HG03039 (cell line): ENCODE measurements around the gene TSEN34.
"Not testable (repeated sequence)": the region's sequence is repeated elsewhere in the genome, so short reads cannot be mapped to it uniquely, and the experiment has no call there.

Source experiments
- ATAC-seq: cut with Tn5 transposase; IDR thresholded peaks from one replicate; pipeline ENCODE4 v1.9.1; 2021; ENCODE audit warnings: mild to moderate bottlenecking, moderate library complexity; ENCODE audit not compliant: unreplicated experiment

Gene TSEN34

GRCh38 chr19:54160182-54160811, 30.8 kb upstream of the TSEN34 start:
- ATAC-seq: no peak

DNA sequence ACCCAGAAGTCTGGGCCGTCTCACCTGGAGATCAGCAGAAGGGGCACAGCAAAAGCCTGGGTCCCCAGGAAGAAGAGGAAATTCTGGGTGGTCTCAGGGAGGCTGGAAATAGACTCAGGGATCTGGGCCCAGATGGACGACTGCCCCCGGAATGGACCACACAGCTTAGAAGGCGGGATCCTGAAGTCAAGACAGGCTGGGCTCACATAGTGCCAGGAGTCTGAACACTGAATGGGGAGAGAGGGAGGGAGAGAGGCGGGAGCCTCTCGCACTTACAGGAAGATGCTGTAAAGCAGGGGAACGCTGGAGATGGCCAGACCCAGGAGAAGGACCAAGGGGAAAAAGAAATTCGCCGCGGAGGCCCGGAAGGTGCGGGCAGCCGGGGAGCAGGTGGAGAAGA, 30.3 kb upstream of the TSEN34 start:
- ATAC-seq: no peak

GRCh38 chr19:54162241-54162805, 28.8 kb upstream of the TSEN34 start:
- no peak for ATAC-seq

GRCh38 chr19:54162884-54163283, 28.2 kb upstream of the TSEN34 start:
- no peak for ATAC-seq

GRCh38 chr19:54164369-54165068, 26.6 kb upstream of the TSEN34 start:
- no peak for ATAC-seq

DNA sequence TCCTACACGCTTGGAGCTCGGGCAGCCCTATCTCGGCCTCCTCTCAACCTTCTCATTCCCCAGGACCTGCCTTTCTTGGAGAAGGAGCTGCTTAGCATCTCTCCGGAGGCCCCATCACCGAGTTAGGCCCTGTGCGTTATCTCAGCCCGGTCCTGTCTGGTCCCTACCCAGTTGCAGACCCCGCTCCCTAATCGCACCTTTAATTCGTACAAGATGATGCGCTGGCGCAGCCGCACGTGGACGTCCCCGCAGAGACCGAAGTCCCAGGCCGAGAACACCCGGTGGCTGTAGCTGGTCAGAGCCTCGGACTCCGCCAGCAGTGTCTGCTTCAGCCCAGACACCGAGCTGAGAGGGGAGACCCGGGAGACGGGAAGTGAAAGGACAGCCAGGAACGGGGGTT, 25.9 kb upstream of the TSEN34 start:
- no peak for ATAC-seq

- ATAC-seq: no peak
Observed at GRCh38 chr19:54168174-54168917, 22.8 kb upstream of the TSEN34 start.

- no peak for ATAC-seq
Observed at GRCh38 chr19:54169149-54169740, 21.9 kb upstream of the TSEN34 start.

- not testable (repeated sequence) for ATAC-seq
Observed at GRCh38 chr19:54171736-54172431, 19.2 kb upstream of the TSEN34 start.

- no peak for ATAC-seq
Observed at GRCh38 chr19:54172471-54173358, 18.4 kb upstream of the TSEN34 start, which contains the start of gene TMC4. TMC4 (minus strand) TSS chr19:54173160; CDS start chr19:54173117, 43 bp downstream.

- no peak for ATAC-seq
Observed at GRCh38 chr19:54173359-54173699, 17.8 kb upstream of the TSEN34 start.

DNA sequence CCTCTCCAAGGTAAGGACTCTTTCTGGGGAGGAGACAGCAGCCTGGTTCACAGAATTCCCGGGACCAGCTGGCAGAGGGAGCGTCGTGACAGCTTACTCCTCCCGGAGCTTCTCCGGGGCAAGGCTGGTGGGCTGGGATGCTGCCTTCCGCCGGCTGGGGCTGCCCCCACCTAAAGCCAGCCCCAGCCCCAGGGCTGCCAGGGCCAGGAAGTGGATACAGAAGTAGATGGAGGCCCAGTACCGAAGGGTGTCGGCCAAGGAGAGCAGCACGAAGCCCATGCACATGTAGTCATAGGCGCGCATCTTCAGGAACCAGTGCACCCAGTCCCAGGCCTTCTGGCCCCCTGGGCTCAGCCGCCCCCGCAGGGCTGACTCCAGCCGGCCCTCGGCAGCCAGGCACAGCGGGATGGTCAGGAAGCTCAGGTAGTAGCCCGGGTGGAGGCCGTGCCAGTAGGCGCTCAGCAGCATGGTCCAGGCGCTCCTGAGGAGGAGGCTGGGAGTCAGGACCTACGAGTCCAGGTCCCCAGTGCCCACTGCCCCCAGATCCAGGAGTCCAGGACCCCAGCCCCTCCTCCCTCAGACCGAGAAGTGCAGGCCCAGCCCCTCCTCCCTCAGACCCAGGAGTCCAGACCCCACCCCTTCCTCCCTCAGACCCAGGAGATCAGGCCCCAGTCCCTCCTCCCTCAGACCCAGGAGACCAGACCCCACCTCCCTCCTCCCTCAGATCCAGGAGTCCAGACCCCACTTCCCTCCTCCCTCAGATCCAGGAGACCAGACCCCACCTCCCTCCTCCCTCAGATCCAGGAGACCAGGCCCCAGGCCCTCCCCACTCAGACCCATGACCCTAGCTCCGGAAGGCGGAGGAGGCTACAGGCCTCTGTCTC, 16.9 kb upstream of the TSEN34 start:
- ATAC-seq: no peak

GRCh38 chr19:54178581-54179261, 12.4 kb upstream of the TSEN34 start:
- no peak for ATAC-seq

DNA sequence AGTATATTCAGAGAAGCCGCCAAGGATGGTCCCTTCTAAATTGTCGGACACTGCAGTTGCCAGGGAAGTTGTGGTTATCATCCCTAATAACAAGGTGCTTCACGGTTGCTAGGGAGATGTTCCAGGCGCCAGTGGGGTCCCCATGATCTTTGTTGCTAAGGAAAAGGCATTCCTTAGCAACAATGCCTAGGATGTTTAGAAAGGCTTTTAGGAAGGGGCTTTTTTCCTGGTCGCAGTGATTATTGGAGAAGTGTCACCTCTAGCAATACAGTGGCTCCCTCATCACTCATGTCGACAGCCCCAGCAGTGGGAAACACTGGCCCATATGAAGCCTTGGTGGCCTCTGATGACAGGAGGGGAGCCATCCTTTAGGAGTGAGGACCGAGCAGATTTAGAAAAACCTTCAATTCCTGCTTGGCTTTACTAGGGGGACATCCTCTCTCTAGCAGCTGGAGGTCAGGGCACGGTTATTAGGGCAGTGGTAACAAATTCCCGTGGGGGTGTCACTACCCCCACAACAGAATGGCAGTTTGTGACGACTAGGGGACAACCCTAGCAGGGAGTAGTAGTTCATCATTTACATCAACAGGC, 11.8 kb upstream of the TSEN34 start:
- no peak for ATAC-seq

GRCh38 chr19:54179921-54180461, 11.1 kb upstream of the TSEN34 start:
- no peak for ATAC-seq

- no peak for ATAC-seq
Observed at GRCh38 chr19:54180691-54181091, 10.4 kb upstream of the TSEN34 start.

- not testable (repeated sequence) for ATAC-seq
Observed at GRCh38 chr19:54181894-54182293, 9.2 kb upstream of the TSEN34 start.
